NB4 (cell line): ENCODE results near the gene TAF11L13.
"Not testable (repeated sequence)": the region's sequence is repeated elsewhere in the genome, so short reads cannot be mapped to it uniquely, and the experiment has no call there.

ENCODE experiments used
- DNase-seq: peaks from one replicate; pipeline ENCODE4 v3.0.0; 2010; ENCODE audit warnings: low read depth
- H3K4me3 ChIP-seq: one replicate; pipeline ENCODE4 v1.5.1; 2011; ENCODE audit warnings: mild to moderate bottlenecking, low read depth, low read length, moderate library complexity
- CTCF ChIP-seq: IDR thresholded peaks from one replicate; pipeline ENCODE4 v1.5.1; 2012; ENCODE audit warnings: low read depth, low read length
- MAX ChIP-seq: IDR thresholded peaks from 2 replicates; pipeline ENCODE4 v1.6.1; 2011; ENCODE audit warnings: low read depth, low read length
- MYC ChIP-seq: IDR thresholded peaks from 2 replicates; pipeline ENCODE4 v1.6.1; 2011; ENCODE audit warnings: low read depth, low read length
- POLR2A ChIP-seq: IDR thresholded peaks from 2 replicates; pipeline ENCODE4 v1.6.1; 2011; ENCODE audit warnings: mild to moderate bottlenecking; ENCODE audit not compliant: insufficient read length; ENCODE audit errors: extremely low read depth

The TAF11L13 gene

GRCh38 chr5:17631788-17632187 is at the start of gene TAF11L13:
Gene TAF11L13, plus strand, starts transcription at chr5:17632088.
- not testable (repeated sequence) for DNase-seq, H3K4me3 ChIP-seq

- H3K4me3 ChIP-seq, DNase-seq: not testable (repeated sequence)
These were observed 46.2 kb upstream of the TAF11L13 start, which contains the start of gene TAF11L7 for GRCh38 chr5:17585658-17586057. Gene TAF11L7, minus strand, starts transcription at chr5:17585758.

- not testable (repeated sequence) for H3K4me3 ChIP-seq, DNase-seq
These were observed 41.0 kb upstream of the TAF11L13 start, which contains the start of gene TAF11L8 for GRCh38 chr5:17590860-17591259. Gene TAF11L8, minus strand, starts transcription at chr5:17590960.

- DNase-seq: not testable (repeated sequence)
These were observed 37.6 kb upstream of the TAF11L13 start, which contains the start of gene TAF11L9 for GRCh38 chr5:17594255-17594654. Gene TAF11L9, minus strand, starts transcription at chr5:17594394.

GRCh38 chr5:17597728-17598127 is 34.2 kb upstream of the TAF11L13 start, which contains the start of gene TAF11L10:
Gene TAF11L10, minus strand, starts transcription at chr5:17597828.
- not testable (repeated sequence) for DNase-seq, H3K4me3 ChIP-seq

More at GRCh38 chr5:17594255-17594654, 37.6 kb upstream of the TAF11L13 start, which contains the start of gene TAF11L9:
- H3K4me3 ChIP-seq: not testable (repeated sequence)

- not testable (repeated sequence) for DNase-seq, H3K4me3 ChIP-seq
These were observed 28.0 kb upstream of the TAF11L13 start, which contains the start of gene TAF11L11 for GRCh38 chr5:17603880-17604279. Gene TAF11L11, plus strand, starts transcription at chr5:17604183.

GRCh38 chr5:17604951-17605350 is 26.9 kb upstream of the TAF11L13 start:
- no peak overlapping the region for H3K4me3 ChIP-seq
- no peak for DNase-seq
- TF ChIP-seq MYC (no peak), CTCF (no peak), POLR2A (no peak), MAX (no peak)

- DNase-seq, H3K4me3 ChIP-seq: not testable (repeated sequence)
These were observed 24.4 kb upstream of the TAF11L13 start for GRCh38 chr5:17607461-17607860.

- H3K4me3 ChIP-seq, DNase-seq: not testable (repeated sequence)
These were observed 21.8 kb upstream of the TAF11L13 start, which contains the start of gene TAF11L12 for GRCh38 chr5:17610092-17610491. Gene TAF11L12, plus strand, starts transcription at chr5:17610392.

- no peak overlapping the region for H3K4me3 ChIP-seq
- TF ChIP-seq MYC (no peak), POLR2A (no peak), CTCF (no peak), MAX (no peak)
These were observed 16.8 kb upstream of the TAF11L13 start for GRCh38 chr5:17614872-17615605.

GRCh38 chr5:17619354-17619753 is 12.5 kb upstream of the TAF11L13 start:
- DNase-seq: no peak
- TF ChIP-seq MAX (no peak), POLR2A (no peak), MYC (no peak), CTCF (no peak)
- no peak overlapping the region for H3K4me3 ChIP-seq

More at GRCh38 chr5:17614872-17615605, 16.8 kb upstream of the TAF11L13 start:
- DNase-seq: no peak
